Adipose tissue (tissue), 3 donors: Measurements from ENCODE around the gene NFYC. TPM values are rescaled to one million over a fixed set of nuclear protein-coding genes. Genes with fewer than 3 reads are reported as not detected.

Source experiments
- H3K27ac ChIP-seq: one replicate; pipeline ENCODE4 v1.5.1; 2013; ENCODE audit warnings: low read depth, low read length
- WGBS, 3 donors: extraction: QIAGEN DNeasy Blood & Tissue Kit; methylation state at CpG; one replicate each; pipeline ENCODE4 v1.1.7; 2013; 5-methylcytosine and 5-hydroxymethylcytosine counted together
- polyA plus RNA-seq, 3 donors: library from polyadenylated mRNA; stranded (reverse); fragments of 200-250 nt; gene quantifications; one replicate each; pipeline ENCODE4 v1.2.3, GENCODE V29; 2013
- donor health status: healthy with polysubstance abuse.
- donor health status: Bipolar disorder and iron deficiency.
- donor health status: healthy.

NFYC gene
- polyA plus RNA-seq, 3 donors, result 26.5 to 32.9 (median 26.9) TPM

- 88 to 91% (median 89%) methylated on average over 3 of the region's 3 CpGs for WGBS, 3 donors
- H3K27ac ChIP-seq, result no peak overlapping the region
Observed at GRCh38 chr1:40820251-40820797, 128.8 kb downstream of the NFYC start.

Other genes starting within 250 kb of the NFYC start
- gene ZFP69B, start 241.2 kb upstream of the NFYC start, polyA plus RNA-seq, result under 1 TPM; 0.22 to 0.70 (median 0.34) TPM
- gene ZFP69, start 214.4 kb upstream of the NFYC start, polyA plus RNA-seq, result 1 to 10 TPM; 1.2 to 5.2 (median 1.4) TPM
- 1 to 10 TPM; 2.0 to 4.5 (median 4.2) TPM for gene EXO5, start 182.9 kb upstream of the NFYC start, polyA plus RNA-seq
- 1 to 10 TPM; 1.0 to 1.9 (median 1.6) TPM for gene ZNF684, start 160.1 kb upstream of the NFYC start, polyA plus RNA-seq
- gene RIMS3, start 26.0 kb upstream of the NFYC start, polyA plus RNA-seq, result under 1 TPM; 0.21 to 0.79 (median 0.36) TPM
- under 1 TPM; 0.67 to 0.88 (median 0.70) TPM for gene KCNQ4, start 92.1 kb downstream of the NFYC start, polyA plus RNA-seq
- gene CITED4, start 170.7 kb downstream of the NFYC start, polyA plus RNA-seq, result 10 to 100 TPM in 2 of 3 donors, 1 to 10 TPM in 1; 6.0 to 20.4 (median 10.2) TPM